HUES48 (cell line): ENCODE measurements around the gene MEGF6.
A peak's percentile ranks its signal among the peaks of the same experiment; 100 is the strongest.

Experiments
- H3K27ac ChIP-seq: one replicate; pipeline ENCODE4 v1.7.0; 2013; ENCODE audit warnings: low read depth, low read length, inconsistent platforms
- H3K27me3 ChIP-seq: 2 replicates; pipeline ENCODE4 v1.6.1; 2013; ENCODE audit warnings: mild to moderate bottlenecking, low read length; ENCODE audit not compliant: control insufficient read depth, insufficient read depth
- H3K36me3 ChIP-seq: 2 replicates; pipeline ENCODE4 v1.6.1; 2013; ENCODE audit warnings: low read length; ENCODE audit not compliant: control insufficient read depth, insufficient read depth
- H3K4me1 ChIP-seq: 2 replicates; pipeline ENCODE4 v1.6.1; 2013; ENCODE audit warnings: mild to moderate bottlenecking, low read length; ENCODE audit not compliant: control insufficient read depth, insufficient read depth
- H3K4me3 ChIP-seq: 2 replicates; pipeline ENCODE4 v1.5.1; 2013; ENCODE audit warnings: mild to moderate bottlenecking, low read depth, low read length
- H3K9ac ChIP-seq: 2 replicates; pipeline ENCODE4 v1.6.1; 2013; ENCODE audit warnings: mild to moderate bottlenecking, low read depth, low read length, moderate library complexity
- H3K9me3 ChIP-seq: 2 replicates; pipeline ENCODE4 v1.6.1; 2013; ENCODE audit warnings: low read length; ENCODE audit not compliant: control insufficient read depth, insufficient read depth

The MEGF6 gene

DNA sequence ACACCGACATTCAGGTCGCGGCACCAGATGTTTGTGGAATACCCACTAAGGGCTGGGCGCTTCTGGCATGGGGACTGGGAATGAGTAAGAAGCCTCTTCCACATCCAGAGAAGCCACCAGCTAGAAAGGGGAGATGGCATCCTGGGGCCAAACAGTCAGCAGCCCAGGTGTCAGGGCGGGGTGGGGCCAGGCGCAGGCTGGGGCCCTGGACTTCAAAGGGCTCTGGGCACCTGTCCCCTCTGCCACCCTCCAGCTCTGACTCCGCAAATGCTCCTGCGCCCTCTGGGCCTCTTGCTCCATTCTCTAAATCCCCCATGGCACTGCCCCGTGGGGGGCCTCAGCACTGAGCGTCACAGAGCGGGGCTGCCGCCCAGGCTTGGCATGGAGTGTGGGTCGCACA lies 70.4 kb downstream of the MEGF6 start:
- H3K27me3 ChIP-seq: no peaks in the 10 kb centered on the region
- H3K27ac ChIP-seq: no peak overlapping the region
- H3K4me3 ChIP-seq: no peak overlapping the region
- H3K9ac ChIP-seq: no peak overlapping the region
- H3K9me3 ChIP-seq: no peaks in the 10 kb centered on the region
- H3K4me1 ChIP-seq: no peaks in the 10 kb centered on the region; the same call in 1 of the 2 replicates
- H3K36me3 ChIP-seq: no peaks in the 10 kb centered on the region

DNA sequence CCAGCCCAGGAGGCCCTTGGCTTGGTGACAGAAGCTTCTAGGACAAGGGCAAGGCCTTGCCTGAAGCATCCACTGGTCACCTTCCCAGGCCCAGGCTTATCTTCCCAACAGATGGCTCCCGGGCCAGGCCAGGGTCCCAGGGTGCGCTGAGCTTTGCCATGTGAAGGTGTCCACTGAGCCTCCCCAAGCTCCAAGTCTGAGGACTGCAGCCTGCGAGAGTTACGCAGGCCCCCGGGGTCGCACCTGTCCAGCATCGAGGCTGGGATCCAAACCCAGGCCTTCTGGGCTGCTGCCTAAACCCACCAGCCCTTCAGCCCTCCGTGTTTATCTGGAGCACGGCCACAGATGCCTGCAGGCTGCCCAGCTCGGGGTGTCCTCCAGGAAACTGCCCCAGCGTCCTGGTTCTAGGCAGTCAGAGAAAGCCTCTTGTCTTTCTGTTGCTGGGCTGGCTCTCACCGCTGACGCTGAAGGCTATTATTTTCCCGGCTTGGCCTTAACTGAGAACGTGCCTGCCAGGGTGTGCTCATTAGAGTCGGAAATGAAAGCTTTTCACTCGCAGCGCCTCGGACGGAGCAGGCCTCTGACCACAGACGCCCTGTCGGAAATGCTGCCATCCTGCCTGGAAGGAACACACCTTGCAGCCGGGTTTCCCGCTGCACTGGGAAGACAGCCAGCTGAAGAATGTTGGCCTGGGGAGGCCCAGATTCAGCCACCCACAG lies 71.4 kb downstream of the MEGF6 start:
- no peak overlapping the region for H3K9ac ChIP-seq
- H3K9me3 ChIP-seq: no peaks in the 10 kb centered on the region
- no peaks in the 10 kb centered on the region for H3K36me3 ChIP-seq
- H3K4me3 ChIP-seq: no peak overlapping the region
- H3K4me1 ChIP-seq: no peaks in the 10 kb centered on the region; the same call in 1 of the 2 replicates
- no peaks in the 10 kb centered on the region for H3K27me3 ChIP-seq
- no peak overlapping the region for H3K27ac ChIP-seq

DNA sequence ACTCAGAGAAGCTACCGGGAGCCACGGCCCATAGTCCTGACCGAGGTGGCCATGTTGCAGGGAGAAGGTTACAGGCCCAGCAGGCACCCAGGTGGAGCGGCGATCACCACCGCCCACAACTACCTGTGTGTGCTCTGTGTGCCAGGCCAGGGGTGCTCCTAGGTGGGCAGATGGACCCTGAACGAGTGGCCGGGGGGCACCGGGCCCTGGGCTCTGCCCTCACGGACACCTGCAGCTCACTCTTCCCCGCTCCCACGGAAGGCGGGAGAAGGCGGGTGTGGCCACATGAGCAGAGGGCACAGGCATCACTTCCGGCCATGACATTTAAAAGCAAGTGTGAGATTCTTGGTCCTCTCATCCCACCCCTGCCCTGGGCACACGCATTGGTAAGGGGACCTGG lies 73.9 kb downstream of the MEGF6 start:
- Histone ChIP-seq H3K9me3 (no peaks in the 10 kb centered on the region), H3K4me3 (no peak overlapping the region), H3K36me3 (no peaks in the 10 kb centered on the region), H3K27ac (no peak overlapping the region), H3K9ac (no peak overlapping the region), H3K4me1 (no peaks in the 10 kb centered on the region), H3K27me3 (peaks cover 4% of the 10 kb centered on the region)

DNA sequence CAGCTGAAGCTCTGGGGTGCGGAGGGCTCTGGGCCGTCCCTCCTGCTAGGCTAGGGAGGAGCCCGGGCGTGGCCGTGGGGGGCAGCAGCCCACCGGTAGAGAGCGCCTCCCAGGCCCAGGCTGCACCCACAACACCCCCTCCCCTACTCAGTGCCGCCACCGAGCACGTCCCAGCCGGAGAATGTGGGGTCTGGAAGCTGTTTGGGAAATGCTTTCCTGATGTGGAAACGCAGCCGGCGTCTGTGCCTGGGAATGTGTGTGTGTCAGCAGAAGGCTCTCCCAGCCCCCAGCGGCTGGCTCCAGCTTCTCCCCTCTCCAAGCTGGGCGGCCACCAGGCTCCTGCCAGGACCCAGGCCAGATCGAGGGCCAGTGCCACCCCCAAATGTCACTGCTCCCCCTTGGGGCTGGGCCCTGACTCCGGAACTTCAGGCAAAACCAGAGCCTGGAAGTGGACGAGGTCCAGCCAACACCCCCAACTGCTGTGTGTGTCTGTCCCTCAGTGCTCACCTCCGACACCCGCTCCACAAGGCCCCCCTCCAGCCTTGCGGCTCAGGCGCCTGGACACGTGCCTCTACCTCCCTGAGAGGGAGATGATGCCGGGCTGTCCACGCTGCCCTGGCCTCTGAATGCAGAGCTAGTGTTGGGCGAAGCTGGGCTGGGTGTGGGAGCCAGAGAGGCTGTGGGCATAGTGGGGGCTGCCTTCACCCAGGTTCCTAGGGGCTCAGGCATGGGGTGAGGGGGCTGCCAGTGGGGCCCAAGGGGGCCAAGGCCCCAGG lies 74.7 kb downstream of the MEGF6 start:
- Histone ChIP-seq H3K36me3 (no peaks in the 10 kb centered on the region), H3K27ac (no peak overlapping the region), H3K4me3 (no peak overlapping the region), H3K4me1 (peaks cover 4% of the 10 kb centered on the region; the same call in 1 of the 2 replicates), H3K9ac (no peak overlapping the region), H3K9me3 (no peaks in the 10 kb centered on the region), H3K27me3 (peaks cover 11% of the 10 kb centered on the region)

DNA sequence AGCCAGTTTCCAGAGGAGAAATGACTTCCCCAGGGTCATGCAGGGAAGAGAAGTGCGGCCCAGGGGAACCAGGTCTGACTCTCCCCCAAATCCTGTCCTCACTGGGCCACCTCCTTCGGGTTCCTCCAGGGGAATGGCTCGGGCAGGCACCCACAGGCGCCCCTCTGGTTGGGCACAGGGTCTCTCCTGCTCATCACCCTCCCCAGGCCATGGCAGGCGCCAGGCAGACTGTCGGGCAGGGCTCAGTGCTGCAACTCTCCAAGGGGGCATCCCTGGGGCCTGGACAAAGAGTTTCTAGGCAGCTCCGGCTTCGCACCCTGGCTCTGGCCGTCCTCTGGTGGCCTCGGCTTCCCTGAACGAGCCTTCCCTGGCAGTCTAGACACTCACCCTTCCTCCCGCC lies 75.6 kb downstream of the MEGF6 start:
- Histone ChIP-seq H3K9me3 (no peaks in the 10 kb centered on the region), H3K36me3 (no peaks in the 10 kb centered on the region), H3K27ac (no peak overlapping the region), H3K9ac (no peak overlapping the region), H3K4me3 (no peak overlapping the region), H3K4me1 (peaks cover 4% of the 10 kb centered on the region; the same call in 1 of the 2 replicates), H3K27me3 (peaks cover 11% of the 10 kb centered on the region)

DNA sequence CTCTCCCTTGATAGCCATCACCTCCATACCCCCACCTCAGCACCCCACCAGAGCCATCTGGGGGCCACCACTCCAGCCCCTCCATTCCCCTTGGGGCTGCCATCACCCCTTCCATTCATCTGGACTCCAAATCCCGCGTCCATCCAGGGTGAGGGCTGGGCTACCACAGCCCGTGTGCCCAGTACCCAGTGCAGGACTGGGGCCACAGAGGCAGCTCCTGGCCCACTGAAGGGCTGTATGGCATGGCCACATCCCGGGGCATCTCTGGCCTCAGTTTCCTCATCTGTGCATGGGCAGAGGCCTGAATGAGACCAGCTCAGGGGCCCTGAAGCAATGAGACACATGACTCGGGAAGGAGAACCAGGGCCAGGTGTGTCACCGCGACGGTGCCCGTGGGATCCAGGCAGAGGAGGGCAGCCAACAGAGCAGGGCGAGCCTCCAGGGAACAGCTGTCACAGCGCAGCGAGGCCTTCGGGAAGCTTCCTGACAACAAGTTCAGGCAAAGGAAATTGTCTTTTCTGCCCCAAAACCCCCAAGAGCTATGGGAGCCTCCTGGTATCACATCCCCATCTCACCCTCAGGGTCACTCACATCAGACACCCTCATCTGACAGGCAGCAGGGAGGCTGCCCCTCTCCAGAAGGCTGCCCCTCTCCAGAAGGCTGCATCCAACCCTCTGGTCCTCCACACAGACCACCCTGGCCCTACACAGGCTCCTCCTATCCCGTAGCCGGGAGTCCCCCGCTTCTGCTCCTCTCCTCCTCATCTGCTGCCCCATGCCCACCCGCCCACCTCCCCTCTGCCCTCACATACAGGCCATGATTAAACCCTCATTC lies 76.3 kb downstream of the MEGF6 start:
- peaks cover 11% of the 10 kb centered on the region for H3K4me1 ChIP-seq
- peaks cover 17% of the 10 kb centered on the region for H3K27me3 ChIP-seq
- no peaks in the 10 kb centered on the region for H3K36me3 ChIP-seq
- H3K9me3 ChIP-seq: no peaks in the 10 kb centered on the region
- no peak overlapping the region for H3K4me3 ChIP-seq
- H3K27ac ChIP-seq: no peak overlapping the region
- H3K9ac ChIP-seq: no peak overlapping the region

DNA sequence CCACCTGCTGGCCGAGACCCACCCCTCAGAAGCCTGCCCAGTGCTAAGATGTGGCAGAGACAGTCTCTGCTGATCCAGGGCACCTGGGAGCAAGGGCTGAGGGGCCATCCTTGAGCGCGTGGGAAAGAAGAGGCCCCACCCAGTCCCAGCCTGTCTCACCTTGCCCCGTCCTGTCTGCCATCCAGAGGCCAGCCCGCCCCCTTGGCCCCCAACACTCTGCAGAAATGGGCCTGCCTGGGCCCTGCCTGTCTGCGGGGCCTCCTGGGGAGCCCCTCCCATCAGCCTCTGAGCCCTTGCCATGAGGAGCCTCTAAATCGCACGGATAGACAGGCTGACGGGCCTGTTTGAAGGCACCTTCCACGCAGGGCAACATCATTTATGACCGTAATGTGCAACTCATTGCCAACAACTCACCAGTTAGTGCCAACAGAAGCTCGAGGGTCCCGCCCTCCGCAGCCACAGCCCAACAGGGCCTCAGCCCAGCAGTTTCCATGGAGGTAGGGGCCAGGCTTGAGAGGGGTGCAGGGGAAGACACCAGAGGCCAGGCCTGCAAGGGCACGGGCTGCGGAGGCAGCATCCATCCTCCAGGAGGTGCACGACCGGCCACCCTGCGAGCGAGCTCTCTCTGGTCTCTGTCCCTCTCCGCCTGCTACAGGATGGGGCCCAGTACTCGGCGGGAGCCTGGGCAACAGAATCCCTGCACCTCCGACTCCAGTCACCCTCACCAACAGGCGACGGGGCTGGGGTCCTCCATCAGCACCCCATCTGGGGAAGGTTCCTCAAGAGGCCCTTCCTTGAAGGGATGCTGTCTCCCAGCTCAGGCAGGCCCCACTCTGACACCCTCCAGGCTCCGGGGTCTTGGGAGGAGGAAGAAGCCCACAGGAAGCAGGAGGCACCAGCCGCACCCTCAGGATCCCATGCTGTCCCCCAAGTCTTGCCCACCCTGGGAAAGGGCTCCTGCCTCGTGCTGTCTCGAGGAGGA lies 78.0 kb downstream of the MEGF6 start:
- Histone ChIP-seq H3K27ac (no peak overlapping the region), H3K36me3 (no peaks in the 10 kb centered on the region), H3K4me3 (no peak overlapping the region), H3K9ac (no peak overlapping the region), H3K4me1 (peaks cover 12% of the 10 kb centered on the region), H3K27me3 (peaks cover 27% of the 10 kb centered on the region), H3K9me3 (no peaks in the 10 kb centered on the region)

DNA sequence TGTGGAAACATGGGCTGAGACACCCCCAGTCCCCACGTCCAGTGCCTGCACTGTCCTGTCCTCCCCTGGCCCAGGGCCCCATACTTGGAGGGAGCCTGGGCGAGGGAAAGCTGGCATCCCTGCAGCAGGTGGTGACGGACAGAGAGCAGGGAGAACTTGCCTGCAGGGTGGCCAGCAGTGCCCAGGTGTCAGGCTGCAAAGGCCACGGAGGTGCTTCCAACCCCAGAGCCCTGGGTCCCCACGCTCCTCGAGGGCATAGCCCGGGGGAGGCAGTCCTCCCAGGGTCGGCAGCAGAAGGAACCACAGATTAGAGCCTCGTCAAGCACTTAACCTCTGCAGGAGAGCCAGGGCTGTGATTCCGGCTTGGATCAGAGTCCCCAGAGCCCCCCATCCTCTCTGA lies 79.4 kb downstream of the MEGF6 start:
- Histone ChIP-seq H3K9ac (no peak overlapping the region), H3K4me1 (peaks cover 12% of the 10 kb centered on the region), H3K36me3 (no peaks in the 10 kb centered on the region), H3K27me3 (peaks cover 27% of the 10 kb centered on the region), H3K27ac (no peak overlapping the region), H3K9me3 (no peaks in the 10 kb centered on the region), H3K4me3 (peak overlapping the region; percentile 70; the same call in 1 of the 2 replicates)

DNA sequence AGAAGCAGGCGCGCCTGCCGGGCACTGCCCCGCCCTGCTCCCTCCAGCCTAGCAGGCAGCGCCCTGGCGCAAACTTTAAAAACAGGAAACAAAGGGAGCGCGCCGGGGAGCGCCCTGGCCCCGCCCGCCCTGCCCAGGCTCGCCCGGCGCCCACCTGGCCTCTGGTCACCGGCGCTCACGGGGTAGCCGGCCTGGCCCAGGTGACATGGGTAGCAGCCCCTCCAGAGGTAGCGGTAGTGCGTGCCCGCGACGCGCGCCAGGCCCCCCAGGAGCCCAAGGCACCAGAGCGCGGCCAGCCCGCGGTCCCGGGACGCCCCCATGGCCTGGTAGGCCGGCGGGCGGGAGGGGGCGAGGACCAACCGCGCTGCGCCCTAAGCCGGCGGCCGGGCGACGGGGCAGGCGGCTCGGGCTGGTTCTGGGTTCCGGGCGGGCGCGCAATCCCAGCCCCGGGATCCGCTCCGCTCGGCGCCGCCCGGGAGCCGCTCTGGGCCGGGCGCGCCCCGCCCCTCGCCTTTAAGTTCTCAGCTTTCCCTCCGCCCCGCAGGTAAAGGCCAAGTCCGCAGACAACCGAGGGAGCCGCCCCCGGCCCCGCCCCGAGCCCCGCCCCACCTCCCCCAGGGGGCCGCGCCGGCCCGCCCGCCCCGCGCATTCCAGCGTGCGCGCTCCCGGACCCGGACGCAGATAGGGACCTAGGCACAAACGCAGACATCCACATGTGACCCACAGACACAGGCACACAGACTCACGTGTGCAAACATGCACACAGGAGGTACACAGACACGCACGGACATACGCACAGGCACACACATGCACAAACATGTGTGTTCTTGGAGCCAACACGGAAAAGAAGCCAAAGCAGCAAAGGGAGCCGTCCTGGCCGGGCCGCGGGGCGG lies 80.1 kb downstream of the MEGF6 start:
- Histone ChIP-seq H3K4me1 (peaks cover 12% of the 10 kb centered on the region), H3K9me3 (no peaks in the 10 kb centered on the region), H3K4me3 (peak overlapping the region; percentile 70), H3K27ac (peak overlapping the region; percentile 55), H3K9ac (peak overlapping the region; percentile 57; the same call in 1 of the 2 replicates), H3K27me3 (peaks cover 27% of the 10 kb centered on the region), H3K36me3 (no peaks in the 10 kb centered on the region)
